Measurements from ENCODE around the gene ZNF785.
A peak's percentile ranks its signal among the peaks of the same experiment; 100 is the strongest.

ZNF785 gene

GRCh38 chr16:30619638-30620037 is 34.1 kb upstream of the ZNF785 start:
- no peak overlapping the region for H3K4me3 ChIP-seq (ENCODE audit: insufficient read depth, low read depth, low read length)
- H3K27me3 ChIP-seq (ENCODE audit: control insufficient read depth, insufficient read depth, low read length, poor library complexity, severe bottlenecking) = peaks cover 3% of the 10 kb centered on the region
- H3K27ac ChIP-seq (ENCODE audit: insufficient read depth, low read depth, low read length, poor library complexity, severe bottlenecking) = no peak overlapping the region
- WGBS, 2 experiments = 91 to 95% methylated on average over 5 of the region's 5 CpGs
- H3K9me3 ChIP-seq (ENCODE audit: control insufficient read depth, low read length) = no peaks in the 10 kb centered on the region
- H3K4me1 ChIP-seq (ENCODE audit: control insufficient read depth, insufficient read depth, low read length) = no peaks in the 10 kb centered on the region
- no peaks in the 10 kb centered on the region for H3K36me3 ChIP-seq (ENCODE audit: control insufficient read depth, insufficient read depth, low read length)

DNA sequence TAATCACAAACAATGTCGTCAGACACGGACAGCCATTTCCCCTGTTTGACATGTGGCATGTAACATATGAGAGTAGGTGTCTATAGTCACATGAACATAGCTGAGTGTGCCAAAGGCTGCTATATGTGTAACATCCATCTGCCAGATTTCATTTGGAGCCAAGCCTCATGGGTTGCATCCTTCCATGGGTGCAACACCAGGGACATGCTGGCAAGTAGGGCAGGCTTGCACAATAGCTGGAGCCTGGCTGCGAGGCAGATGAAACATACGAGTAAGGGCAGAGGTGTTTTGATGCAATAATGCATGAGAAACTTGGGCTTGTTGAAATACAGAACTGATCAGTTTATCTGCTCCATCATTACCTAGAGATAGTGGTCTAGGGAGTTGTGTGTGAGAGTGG is 33.7 kb upstream of the ZNF785 start:
- WGBS, 2 experiments = 93 to 94% methylated on average over 4 of the region's 4 CpGs
- no peaks in the 10 kb centered on the region for H3K4me1 ChIP-seq (ENCODE audit: control insufficient read depth, insufficient read depth, low read length)

GRCh38 chr16:30615358-30616091 is 30.0 kb upstream of the ZNF785 start:
- 52 to 56% methylated on average over 12 of the region's 12 CpGs for whole genome bisulfite sequencing, 2 experiments
- H3K36me3 ChIP-seq (ENCODE audit: control insufficient read depth, insufficient read depth, low read length) = no peaks in the 10 kb centered on the region
- H3K27ac ChIP-seq (ENCODE audit: insufficient read depth, low read depth, low read length, poor library complexity, severe bottlenecking) = no peak overlapping the region
- peaks cover 2% of the 10 kb centered on the region for H3K27me3 ChIP-seq (ENCODE audit: control insufficient read depth, insufficient read depth, low read length, poor library complexity, severe bottlenecking)
- H3K9me3 ChIP-seq (ENCODE audit: control insufficient read depth, low read length) = no peaks in the 10 kb centered on the region
- H3K4me3 ChIP-seq (ENCODE audit: insufficient read depth, low read depth, low read length) = no peak overlapping the region
- no peaks in the 10 kb centered on the region for H3K4me1 ChIP-seq (ENCODE audit: control insufficient read depth, insufficient read depth, low read length)

More for the DNA sequence above, 33.7 kb upstream of the ZNF785 start:
- no peaks in the 10 kb centered on the region for H3K36me3 ChIP-seq (ENCODE audit: control insufficient read depth, insufficient read depth, low read length)
- no peak overlapping the region for H3K4me3 ChIP-seq (ENCODE audit: insufficient read depth, low read depth, low read length)
- peaks cover 3% of the 10 kb centered on the region for H3K27me3 ChIP-seq (ENCODE audit: control insufficient read depth, insufficient read depth, low read length, poor library complexity, severe bottlenecking)
- H3K27ac ChIP-seq (ENCODE audit: insufficient read depth, low read depth, low read length, poor library complexity, severe bottlenecking) = no peak overlapping the region
- H3K9me3 ChIP-seq (ENCODE audit: control insufficient read depth, low read length) = no peaks in the 10 kb centered on the region

DNA sequence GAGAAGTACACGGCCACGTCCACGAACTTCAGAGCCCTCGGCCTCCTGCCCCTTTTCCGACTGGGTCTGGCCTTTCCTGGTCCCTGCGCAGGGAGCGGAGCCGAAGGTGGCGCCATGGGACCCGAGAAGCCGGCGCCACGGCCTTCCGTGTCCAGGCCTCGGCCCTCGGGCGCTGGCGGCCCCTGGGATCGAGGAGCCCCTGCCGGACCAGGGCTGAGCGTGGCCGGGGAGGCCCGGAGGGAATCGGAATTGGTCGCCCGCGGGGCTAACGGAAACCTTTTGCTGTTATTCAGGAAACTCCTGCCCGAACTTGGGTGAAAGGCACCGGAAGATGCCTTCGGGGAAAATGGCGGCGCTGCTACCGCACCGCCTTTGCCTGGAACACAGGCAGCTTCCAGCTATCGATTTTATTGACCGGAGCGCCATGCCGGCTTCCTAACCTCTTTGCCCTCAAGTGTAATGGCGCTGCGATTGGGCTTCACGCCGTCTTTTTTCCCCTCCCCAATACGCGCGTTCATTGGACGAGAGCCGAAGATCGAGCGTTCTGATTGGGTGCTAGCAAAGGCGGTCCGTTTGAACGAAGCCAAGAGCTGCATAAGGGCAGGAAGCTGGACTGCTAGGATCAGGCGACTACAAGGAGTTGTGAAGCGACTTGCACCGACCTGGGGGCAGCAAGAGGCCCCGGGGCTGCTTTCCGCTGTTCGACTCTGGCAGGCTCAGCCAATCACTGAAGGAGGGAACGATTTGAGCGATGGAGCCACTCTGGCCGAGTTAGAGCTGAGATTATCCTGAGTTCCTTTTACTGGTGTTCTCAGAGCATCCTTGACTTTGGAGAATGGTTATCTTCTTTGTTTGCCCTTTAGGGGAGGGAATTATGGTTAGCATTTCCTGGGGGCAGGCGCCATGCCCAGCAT is 24.7 kb upstream of the ZNF785 start, which contains the start of gene ZNF689:
Gene ZNF689, minus strand, starts transcription at position 464 of the 914 bp plus-strand sequence. Its CDS starts 348 bp downstream, at position 116.
- Histone ChIP-seq H3K4me3 (ENCODE audit: insufficient read depth, low read depth, low read length) (peak within 1 kb of the TSS; percentile 97), H3K36me3 (ENCODE audit: control insufficient read depth, insufficient read depth, low read length) (peaks cover under 1% of the 10 kb centered on the region), H3K4me1 (ENCODE audit: control insufficient read depth, insufficient read depth, low read length) (no peaks in the 10 kb centered on the region), H3K27me3 (ENCODE audit: control insufficient read depth, insufficient read depth, low read length, poor library complexity, severe bottlenecking) (no peaks in the 10 kb centered on the region), H3K27ac (ENCODE audit: insufficient read depth, low read depth, low read length, poor library complexity, severe bottlenecking) (peak within 1 kb of the TSS; percentile 79), H3K9me3 (ENCODE audit: control insufficient read depth, low read length) (no peaks in the 10 kb centered on the region)
- WGBS, 2 experiments = 0 to 2% methylated on average over 62 to 63 of the region's 63 CpGs

DNA sequence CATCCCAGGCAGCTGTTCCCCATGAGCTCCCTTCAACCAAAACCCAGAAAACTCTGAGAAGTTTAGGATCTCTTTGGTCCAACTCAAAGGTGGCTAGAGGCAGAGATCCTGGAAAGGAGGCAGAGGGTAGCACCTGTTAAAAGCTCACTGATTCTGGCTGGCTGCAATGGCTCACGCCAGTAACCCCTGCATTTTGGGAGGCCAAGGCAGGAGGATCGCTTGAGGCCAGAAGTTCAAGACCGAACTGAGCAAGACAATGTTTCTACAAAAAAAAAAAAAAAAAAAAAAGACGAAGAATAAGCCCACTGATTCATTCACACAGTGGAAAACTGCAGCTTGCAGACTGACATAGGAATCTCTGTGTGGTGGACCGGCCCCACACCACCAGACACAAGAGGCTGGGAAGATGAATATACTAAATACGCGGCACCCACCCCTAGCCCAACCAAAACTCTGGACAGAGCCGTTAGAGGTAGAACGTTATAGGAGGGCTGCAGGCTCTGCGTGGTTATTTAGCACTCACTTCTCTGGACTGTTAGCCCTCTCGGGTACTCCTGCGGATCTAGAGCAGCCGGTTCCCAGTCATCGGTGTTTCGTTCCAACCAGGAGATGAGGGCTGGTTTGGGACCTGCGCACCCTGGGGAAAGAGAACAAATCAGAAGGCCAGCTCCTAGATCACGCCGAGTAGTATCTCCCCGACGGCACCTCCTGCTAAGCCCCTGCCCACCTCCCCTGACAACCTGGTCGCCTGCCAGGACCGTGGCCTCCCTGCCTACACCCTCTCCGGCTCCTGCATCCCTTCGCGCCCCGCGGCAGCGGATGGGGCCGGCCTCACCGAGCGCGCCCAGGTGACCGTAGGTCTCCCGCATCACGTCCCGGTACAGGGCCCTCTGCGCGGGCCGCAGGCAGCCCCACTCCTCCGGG is 23.8 kb upstream of the ZNF785 start:
- Histone ChIP-seq H3K27ac (ENCODE audit: insufficient read depth, low read depth, low read length, poor library complexity, severe bottlenecking) (peak overlapping the region; percentile 79), H3K4me1 (ENCODE audit: control insufficient read depth, insufficient read depth, low read length) (no peaks in the 10 kb centered on the region), H3K27me3 (ENCODE audit: control insufficient read depth, insufficient read depth, low read length, poor library complexity, severe bottlenecking) (no peaks in the 10 kb centered on the region), H3K36me3 (ENCODE audit: control insufficient read depth, insufficient read depth, low read length) (peaks cover 9% of the 10 kb centered on the region), H3K9me3 (ENCODE audit: control insufficient read depth, low read length) (no peaks in the 10 kb centered on the region), H3K4me3 (ENCODE audit: insufficient read depth, low read depth, low read length) (peak overlapping the region; percentile 97)
- 16 to 18% methylated on average over 40 of the region's 40 CpGs for WGBS, 2 experiments

- H3K4me1 ChIP-seq (ENCODE audit: control insufficient read depth, insufficient read depth, low read length) = no peaks in the 10 kb centered on the region
- no peak overlapping the region for H3K27ac ChIP-seq (ENCODE audit: insufficient read depth, low read depth, low read length, poor library complexity, severe bottlenecking)
- 95 to 100% methylated on average over 3 of the region's 3 CpGs for WGBS, 2 experiments
- H3K27me3 ChIP-seq (ENCODE audit: control insufficient read depth, insufficient read depth, low read length, poor library complexity, severe bottlenecking) = no peaks in the 10 kb centered on the region
- no peaks in the 10 kb centered on the region for H3K9me3 ChIP-seq (ENCODE audit: control insufficient read depth, low read length)
- no peak overlapping the region for H3K4me3 ChIP-seq (ENCODE audit: insufficient read depth, low read depth, low read length)
- peaks cover 21% of the 10 kb centered on the region for H3K36me3 ChIP-seq (ENCODE audit: control insufficient read depth, insufficient read depth, low read length)
Measured at GRCh38 chr16:30606004-30606403, 20.5 kb upstream of the ZNF785 start.

- H3K27me3 ChIP-seq (ENCODE audit: control insufficient read depth, insufficient read depth, low read length, poor library complexity, severe bottlenecking) = no peaks in the 10 kb centered on the region
- H3K9me3 ChIP-seq (ENCODE audit: control insufficient read depth, low read length) = no peaks in the 10 kb centered on the region
- H3K4me1 ChIP-seq (ENCODE audit: control insufficient read depth, insufficient read depth, low read length) = no peaks in the 10 kb centered on the region
- peaks cover 21% of the 10 kb centered on the region for H3K36me3 ChIP-seq (ENCODE audit: control insufficient read depth, insufficient read depth, low read length)
- no peak overlapping the region for H3K27ac ChIP-seq (ENCODE audit: insufficient read depth, low read depth, low read length, poor library complexity, severe bottlenecking)
- H3K4me3 ChIP-seq (ENCODE audit: insufficient read depth, low read depth, low read length) = no peak overlapping the region
- WGBS, 2 experiments = 95 to 98% methylated on average over 15 of the region's 15 CpGs
Measured at GRCh38 chr16:30605158-30605557, 19.7 kb upstream of the ZNF785 start.

- H3K4me3 ChIP-seq (ENCODE audit: insufficient read depth, low read depth, low read length) = no peak overlapping the region
- no peaks in the 10 kb centered on the region for H3K9me3 ChIP-seq (ENCODE audit: control insufficient read depth, low read length)
- no peaks in the 10 kb centered on the region for H3K27me3 ChIP-seq (ENCODE audit: control insufficient read depth, insufficient read depth, low read length, poor library complexity, severe bottlenecking)
- 96% methylated on average over 49 of the region's 49 CpGs for WGBS, 2 experiments
- no peak overlapping the region for H3K27ac ChIP-seq (ENCODE audit: insufficient read depth, low read depth, low read length, poor library complexity, severe bottlenecking)
- H3K4me1 ChIP-seq (ENCODE audit: control insufficient read depth, insufficient read depth, low read length) = no peaks in the 10 kb centered on the region
- H3K36me3 ChIP-seq (ENCODE audit: control insufficient read depth, insufficient read depth, low read length) = peaks cover 21% of the 10 kb centered on the region
Measured at GRCh38 chr16:30604316-30604947, 18.9 kb upstream of the ZNF785 start.

- Histone ChIP-seq H3K4me3 (ENCODE audit: insufficient read depth, low read depth, low read length) (no peak overlapping the region), H3K4me1 (ENCODE audit: control insufficient read depth, insufficient read depth, low read length) (no peaks in the 10 kb centered on the region), H3K27ac (ENCODE audit: insufficient read depth, low read depth, low read length, poor library complexity, severe bottlenecking) (no peak overlapping the region), H3K36me3 (ENCODE audit: control insufficient read depth, insufficient read depth, low read length) (peaks cover 21% of the 10 kb centered on the region), H3K27me3 (ENCODE audit: control insufficient read depth, insufficient read depth, low read length, poor library complexity, severe bottlenecking) (no peaks in the 10 kb centered on the region), H3K9me3 (ENCODE audit: control insufficient read depth, low read length) (no peaks in the 10 kb centered on the region)
- WGBS, 2 experiments = 93 to 96% methylated on average over 7 of the region's 7 CpGs
Measured at GRCh38 chr16:30603945-30604315, 18.4 kb upstream of the ZNF785 start.
